ENCODE results near the gene GRID1. TPM values are rescaled to one million over a fixed set of nuclear protein-coding genes. Genes with fewer than 3 reads are reported as not detected.

Gene GRID1
- total and polyA plus RNA-seq, 10 of the 15 experiments (the other 5 are each of a cell fraction or from before 2014, with no cell fraction given): 0.04 to 0.62 (median 0.08) TPM; not detected in 5

- in situ Hi-C loops (cut with MboI): no loop called here
Measured at GRCh38 chr10:86247073-86247472, 119.5 kb downstream of the GRID1 start.

More at GRCh38 chr10:86247073-86247472, 119.5 kb downstream of the GRID1 start:
- ATAC-seq: no peak
- Histone ChIP-seq H3K4me2 (ENCODE audit: control insufficient read depth, insufficient read depth) (no peak overlapping the region), H4K20me1 (ENCODE audit: control insufficient read depth, insufficient read depth) (no peaks in the 10 kb centered on the region), H3K9me3 (replicated peaks; ENCODE audit: control insufficient read depth, insufficient read depth, low read length) (no peaks in the 10 kb centered on the region), H3K27ac (ENCODE audit: control insufficient read depth, insufficient read depth) (no peak overlapping the region), H3K36me3 (ENCODE audit: control insufficient read depth in 2 of 2, insufficient read depth in 2 of 2, low read length in 1 of 2) (no peaks in the 10 kb centered on the region), H3K4me1 (ENCODE audit: control insufficient read depth, insufficient read depth, low read length) (no peaks in the 10 kb centered on the region), H3K79me2 (ENCODE audit: control insufficient read depth, insufficient read depth, low read length) (no peaks in the 10 kb centered on the region), H3K9ac (ENCODE audit: control insufficient read depth, insufficient read depth, low read length) (no peak overlapping the region), H2AFZ (ENCODE audit: control insufficient read depth, low read depth, low read length) (no peak overlapping the region), H3K27me3 (replicated peaks in 1 of 2; ENCODE audit: control insufficient read depth in 2 of 2, insufficient read depth in 2 of 2, low read length in 1 of 2) (no peaks in the 10 kb centered on the region; a peak in 2 of 4 replicates), H3K4me3 (no peak overlapping the region)
- no TSS peak for BruUV-seq (replicated peaks)
- WGBS (ENCODE audit: insufficient coverage, insufficient replicate concordance, low lambda C conversion rate, missing lambda C conversion rate): 29% methylated on average over 1 of the region's 1 CpG
- intact Hi-C loops (cut with micrococcal nuclease; ENCODE audit: unreplicated experiment): no loop called here
- CTCF ChIA-PET: no interaction called here
- FAIRE-seq: no peak
- SMC1A ChIA-PET (ENCODE audit: uncharacterized antibody, unreplicated experiment): no interaction called here
- TF ChIP-seq REST (IDR thresholded peaks at IDR 0.05; ENCODE audit: low read depth, low read length) (no peak), MEF2A (IDR thresholded peaks at IDR 0.05; ENCODE audit: insufficient read depth, low read depth, low read length) (no peak), KAT2A (conservative IDR thresholded peaks at IDR 0.05; ENCODE audit: control insufficient read depth, low read depth, low read length) (no peak), MEF2B (IDR thresholded peaks at IDR 0.05; ENCODE audit: partially characterized antibody, poor library complexity, severe bottlenecking) (no peak), IKZF2 (IDR thresholded peaks at IDR 0.05) (no peak)
- no peak for DNase-seq (ENCODE audit: low read depth, low spot score)
- POLR2A ChIA-PET: no interaction called here
- RAD21 ChIA-PET (ENCODE audit: unreplicated experiment): no interaction called here
